ES-I3 (cell line): Measurements from ENCODE around the gene FCHO1.

ENCODE experiments used
- H3K36me3 ChIP-seq: 2 replicates; pipeline ENCODE4 v1.6.1; 2013; ENCODE audit warnings: mild to moderate bottlenecking, low read length, control low read depth, moderate library complexity; ENCODE audit not compliant: insufficient read depth
- H3K4me1 ChIP-seq: 2 replicates; pipeline ENCODE4 v1.6.1; 2013; ENCODE audit warnings: mild to moderate bottlenecking, control low read depth, low read length; ENCODE audit not compliant: insufficient read depth
- H3K9ac ChIP-seq: 2 replicates; pipeline ENCODE4 v1.6.1; 2013; ENCODE audit warnings: low read depth, mild to moderate bottlenecking, low read length, moderate library complexity
- H3K9me3 ChIP-seq: 2 replicates; pipeline ENCODE4 v1.6.1; 2013; ENCODE audit warnings: mild to moderate bottlenecking, low read length, moderate library complexity; ENCODE audit not compliant: control insufficient read depth, insufficient read depth

Gene FCHO1

DNA sequence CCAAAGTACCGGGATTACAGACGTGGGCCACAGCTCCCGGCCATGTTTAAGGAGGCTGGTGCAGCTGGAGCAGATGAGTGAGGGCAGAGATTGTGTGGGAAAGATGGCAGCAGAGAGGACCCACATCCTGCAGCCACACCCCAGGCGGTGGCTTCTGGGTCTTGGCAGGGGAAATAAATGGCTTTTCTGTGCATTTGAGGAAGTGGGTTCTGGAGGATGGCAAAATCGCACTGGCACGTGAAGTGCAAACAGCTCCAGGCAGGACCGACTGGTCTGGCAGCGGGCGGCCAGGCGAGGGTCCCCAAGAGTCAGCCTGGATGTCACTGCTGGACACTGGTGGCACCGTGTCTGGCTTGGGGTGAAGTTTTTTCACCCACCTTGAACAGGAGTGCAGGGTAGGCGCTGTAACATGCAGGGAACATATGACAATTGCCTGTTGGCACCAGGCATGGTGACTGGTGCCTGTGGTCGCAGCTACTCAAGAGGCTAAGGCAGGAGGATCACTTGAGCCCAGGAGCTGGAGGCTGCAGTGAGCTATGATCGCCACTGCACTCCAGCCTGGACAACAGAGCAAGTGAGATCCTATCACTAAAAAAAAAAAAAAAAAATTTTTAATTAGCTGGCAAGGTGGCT, 52.1 kb downstream of the FCHO1 start:
- H3K4me1 ChIP-seq: no peaks in the 10 kb centered on the region
- no peaks in the 10 kb centered on the region for H3K36me3 ChIP-seq
- no peaks in the 10 kb centered on the region for H3K9me3 ChIP-seq
- H3K9ac ChIP-seq: no peak overlapping the region

DNA sequence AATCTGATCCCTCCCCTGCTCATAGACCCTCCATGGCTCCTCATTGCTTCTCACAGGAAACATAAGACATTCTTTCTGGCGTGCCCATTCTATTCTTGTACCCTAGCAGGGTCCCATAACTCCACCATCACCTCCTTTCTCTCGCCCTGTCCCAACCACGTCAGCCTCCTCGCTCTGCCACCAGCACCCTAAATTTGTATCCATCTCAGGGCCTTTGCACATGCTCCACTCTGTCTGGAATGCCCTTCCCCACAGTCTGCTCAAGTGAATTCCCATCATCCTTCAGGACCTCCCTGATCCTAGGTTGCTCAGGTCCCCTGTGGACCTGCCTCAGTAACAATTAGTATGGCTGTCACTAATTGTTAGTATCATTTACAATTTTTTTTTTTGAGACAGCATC, 54.1 kb downstream of the FCHO1 start:
- Histone ChIP-seq H3K9me3 (no peaks in the 10 kb centered on the region), H3K4me1 (no peaks in the 10 kb centered on the region), H3K9ac (no peak overlapping the region), H3K36me3 (no peaks in the 10 kb centered on the region)

DNA sequence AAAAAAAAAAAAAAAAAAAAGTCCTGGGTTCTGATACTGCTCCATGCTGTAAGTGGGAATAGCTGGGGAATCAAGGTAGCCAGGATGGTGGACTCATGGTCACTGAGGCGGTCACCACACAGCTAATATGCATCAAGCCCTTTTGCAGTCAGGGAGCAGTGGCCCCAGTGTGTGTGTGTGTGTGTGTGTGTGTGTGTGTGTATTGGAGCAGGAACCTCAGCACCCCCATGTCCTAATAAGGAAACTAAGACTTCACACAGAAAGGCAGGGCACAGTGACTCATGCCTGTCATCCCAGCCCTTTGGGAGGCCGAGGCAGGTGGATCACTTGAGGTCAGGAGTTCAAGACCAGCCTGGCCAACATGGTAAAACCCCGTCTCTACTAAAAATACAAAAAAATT, 55.7 kb downstream of the FCHO1 start:
- no peaks in the 10 kb centered on the region for H3K9me3 ChIP-seq
- no peaks in the 10 kb centered on the region for H3K4me1 ChIP-seq
- H3K36me3 ChIP-seq: no peaks in the 10 kb centered on the region
- H3K9ac ChIP-seq: no peak overlapping the region

DNA sequence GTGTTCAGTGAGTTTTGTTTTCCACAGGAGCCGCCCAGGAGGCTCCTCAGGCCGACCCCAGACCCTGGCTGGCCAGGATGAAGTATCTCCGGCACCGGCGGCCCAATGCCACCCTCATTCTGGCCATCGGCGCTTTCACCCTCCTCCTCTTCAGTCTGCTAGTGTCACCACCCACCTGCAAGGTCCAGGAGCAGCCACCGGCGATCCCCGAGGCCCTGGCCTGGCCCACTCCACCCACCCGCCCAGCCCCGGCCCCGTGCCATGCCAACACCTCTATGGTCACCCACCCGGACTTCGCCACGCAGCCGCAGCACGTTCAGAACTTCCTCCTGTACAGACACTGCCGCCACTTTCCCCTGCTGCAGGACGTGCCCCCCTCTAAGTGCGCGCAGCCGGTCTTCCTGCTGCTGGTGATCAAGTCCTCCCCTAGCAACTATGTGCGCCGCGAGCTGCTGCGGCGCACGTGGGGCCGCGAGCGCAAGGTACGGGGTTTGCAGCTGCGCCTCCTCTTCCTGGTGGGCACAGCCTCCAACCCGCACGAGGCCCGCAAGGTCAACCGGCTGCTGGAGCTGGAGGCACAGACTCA, 56.5 kb downstream of the FCHO1 start:
- no peaks in the 10 kb centered on the region for H3K9me3 ChIP-seq
- no peak overlapping the region for H3K9ac ChIP-seq
- H3K4me1 ChIP-seq: no peaks in the 10 kb centered on the region

DNA sequence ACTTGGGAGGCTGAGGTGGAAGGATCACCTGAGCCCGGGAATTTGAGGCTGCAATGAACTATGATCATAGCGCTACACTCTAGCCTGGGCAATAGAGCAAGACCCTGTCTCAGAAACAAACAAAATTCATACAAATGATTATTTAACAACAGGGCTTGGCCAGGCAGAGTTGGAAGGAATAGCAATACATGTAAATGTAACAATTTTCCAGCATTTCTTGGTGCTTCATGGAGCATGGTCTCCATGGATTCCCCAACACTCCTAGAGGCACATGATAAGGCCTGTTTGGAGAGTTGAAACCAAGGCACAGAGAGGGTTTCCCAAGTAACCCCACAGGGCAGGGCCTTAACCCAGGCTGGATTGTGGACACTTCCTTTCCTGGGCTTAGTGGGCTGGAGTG, 59.8 kb downstream of the FCHO1 start:
- no peaks in the 10 kb centered on the region for H3K4me1 ChIP-seq
- H3K36me3 ChIP-seq: no peaks in the 10 kb centered on the region
- H3K9me3 ChIP-seq: no peaks in the 10 kb centered on the region
- no peak overlapping the region for H3K9ac ChIP-seq

More for the DNA sequence above, 56.5 kb downstream of the FCHO1 start:
- H3K36me3 ChIP-seq: no peaks in the 10 kb centered on the region

DNA sequence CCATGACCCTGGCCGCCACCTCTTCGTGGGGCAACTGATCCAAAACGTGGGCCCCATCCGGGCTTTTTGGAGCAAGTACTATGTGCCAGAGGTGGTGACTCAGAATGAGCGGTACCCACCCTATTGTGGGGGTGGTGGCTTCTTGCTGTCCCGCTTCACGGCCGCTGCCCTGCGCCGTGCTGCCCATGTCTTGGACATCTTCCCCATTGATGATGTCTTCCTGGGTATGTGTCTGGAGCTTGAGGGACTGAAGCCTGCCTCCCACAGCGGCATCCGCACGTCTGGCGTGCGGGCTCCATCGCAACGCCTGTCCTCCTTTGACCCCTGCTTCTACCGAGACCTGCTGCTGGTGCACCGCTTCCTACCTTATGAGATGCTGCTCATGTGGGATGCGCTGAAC, 60.4 kb downstream of the FCHO1 start:
- Histone ChIP-seq H3K9ac (no peak overlapping the region), H3K9me3 (no peaks in the 10 kb centered on the region), H3K36me3 (no peaks in the 10 kb centered on the region), H3K4me1 (no peaks in the 10 kb centered on the region)

DNA sequence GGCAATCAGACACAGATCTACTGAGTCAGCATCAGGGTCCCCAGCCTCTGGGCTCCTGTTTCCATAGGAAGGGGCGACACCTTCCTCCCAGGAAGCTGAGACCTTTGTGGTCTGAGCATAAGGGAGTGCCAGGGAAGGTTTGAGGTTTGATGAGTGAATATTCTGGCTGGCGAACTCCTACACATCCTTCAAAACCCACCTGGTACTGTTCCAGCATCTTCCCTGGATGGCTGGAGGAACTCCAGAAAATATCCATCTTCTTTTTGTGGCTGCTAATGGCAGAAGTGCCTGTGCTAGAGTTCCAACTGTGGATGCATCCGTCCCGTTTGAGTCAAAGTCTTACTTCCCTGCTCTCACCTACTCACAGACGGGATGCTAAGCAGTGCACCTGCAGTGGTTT, 60.8 kb downstream of the FCHO1 start:
- no peaks in the 10 kb centered on the region for H3K36me3 ChIP-seq
- no peaks in the 10 kb centered on the region for H3K4me1 ChIP-seq
- H3K9me3 ChIP-seq: no peaks in the 10 kb centered on the region
- no peak overlapping the region for H3K9ac ChIP-seq

DNA sequence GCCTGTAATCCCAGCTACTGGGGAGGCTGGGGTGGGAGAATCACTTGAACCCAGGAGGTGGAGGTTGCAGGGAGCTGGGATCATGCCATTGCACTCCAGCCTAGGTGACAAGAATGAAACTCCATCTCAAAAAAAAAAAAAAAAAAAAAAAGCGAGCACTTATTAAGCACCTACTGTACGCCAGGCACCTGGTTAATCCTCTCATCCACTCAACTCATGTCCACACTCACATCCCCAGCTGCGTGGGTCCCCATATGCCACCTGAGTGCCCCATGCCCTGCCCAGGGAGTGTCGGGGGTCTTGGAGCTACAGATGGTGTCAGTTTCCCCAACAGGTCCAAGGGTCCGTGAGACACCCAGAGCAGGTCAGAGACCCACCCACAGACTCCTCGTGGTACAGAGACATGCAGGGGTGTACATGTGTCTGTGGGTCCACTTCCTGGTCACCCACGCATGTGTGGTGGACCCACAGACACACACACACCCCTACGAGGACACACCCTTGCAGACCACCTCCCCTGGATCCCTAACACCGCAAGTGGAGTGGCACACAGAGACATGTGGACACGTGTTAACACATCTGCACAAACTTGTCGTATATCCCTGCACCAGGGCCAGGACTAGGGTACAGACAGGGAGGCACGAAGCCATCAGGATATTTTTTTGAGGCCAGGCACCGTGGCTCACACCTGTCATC, 66.5 kb downstream of the FCHO1 start:
- no peak overlapping the region for H3K9ac ChIP-seq
- H3K36me3 ChIP-seq: no peaks in the 10 kb centered on the region
- no peaks in the 10 kb centered on the region for H3K9me3 ChIP-seq
- H3K4me1 ChIP-seq: no peaks in the 10 kb centered on the region

DNA sequence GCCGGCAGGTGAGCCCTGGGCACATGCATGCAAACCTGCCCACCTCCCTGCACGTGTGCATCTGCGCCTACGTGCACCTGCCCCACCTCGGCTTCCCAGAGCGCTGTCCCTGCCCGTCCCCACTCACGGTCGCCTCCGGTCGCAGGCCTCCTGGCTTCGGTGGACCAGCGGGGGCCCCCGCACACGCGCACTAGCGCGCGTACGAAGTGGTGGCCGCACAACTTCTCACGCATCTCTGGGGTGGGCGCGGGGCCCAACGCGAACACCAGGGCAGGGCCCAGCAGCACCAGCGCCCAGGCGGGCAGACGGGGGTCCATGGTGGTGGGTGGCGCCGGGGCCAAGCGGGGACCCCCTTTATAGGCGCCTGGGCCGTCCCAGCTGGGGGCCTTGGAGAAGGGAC, 69.9 kb downstream of the FCHO1 start, which contains the start of gene INSL3:
Gene INSL3, minus strand, starts transcription at position 330 of the 400 bp plus-strand sequence. Its CDS starts 13 bp downstream, at position 317.
- Histone ChIP-seq H3K36me3 (no peaks in the 10 kb centered on the region), H3K4me1 (no peaks in the 10 kb centered on the region), H3K9ac (no peak within 1 kb of the TSS), H3K9me3 (no peaks in the 10 kb centered on the region)

DNA sequence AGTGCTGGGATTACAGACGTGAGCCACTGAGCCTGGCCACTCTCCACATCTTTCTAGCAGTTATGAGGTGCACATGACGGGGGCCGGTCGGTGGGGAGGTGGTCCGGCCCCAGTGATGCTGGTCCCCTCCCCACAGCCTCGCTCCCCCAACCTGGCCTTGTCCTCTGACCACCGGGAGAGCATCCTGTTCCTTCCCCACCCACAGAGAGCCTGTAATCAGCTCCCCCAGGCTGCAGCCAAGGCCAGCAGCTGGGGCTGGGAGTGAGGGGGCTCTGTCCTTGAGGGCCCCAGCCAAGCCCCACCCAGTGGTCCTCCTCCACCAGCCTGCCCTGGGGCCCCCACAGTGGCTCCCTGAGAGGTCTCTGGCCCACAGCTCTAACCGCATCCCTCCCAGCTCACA, 73.1 kb downstream of the FCHO1 start:
- Histone ChIP-seq H3K9me3 (no peaks in the 10 kb centered on the region), H3K9ac (no peak overlapping the region), H3K4me1 (no peaks in the 10 kb centered on the region), H3K36me3 (no peaks in the 10 kb centered on the region)

DNA sequence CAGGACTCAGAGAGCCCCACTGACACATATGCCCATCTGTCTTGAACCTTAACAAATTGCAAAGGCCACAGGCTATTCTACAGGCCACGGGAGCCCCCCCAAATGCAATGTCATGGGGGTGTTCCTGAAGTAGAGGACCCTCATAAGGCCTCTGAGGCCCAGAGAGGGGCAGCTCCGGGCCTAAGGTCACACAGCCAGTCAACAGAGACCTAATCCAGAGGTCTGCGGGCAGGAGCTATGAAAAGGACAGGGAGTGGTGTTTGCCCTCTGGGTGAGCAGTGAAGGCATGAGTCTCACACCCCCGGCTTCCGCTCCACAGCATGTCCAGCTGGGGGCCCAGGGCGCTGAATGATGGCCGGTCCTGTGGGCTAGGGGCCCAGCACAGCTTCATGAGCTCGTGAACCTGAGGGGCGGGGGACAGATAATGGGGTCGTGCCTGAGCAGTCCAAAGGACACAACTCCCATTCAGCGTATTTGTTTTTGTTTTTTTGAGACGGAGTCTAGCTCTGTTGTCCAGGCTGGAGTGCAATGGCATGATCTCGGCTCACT, 75.3 kb downstream of the FCHO1 start:
- Histone ChIP-seq H3K9me3 (no peaks in the 10 kb centered on the region), H3K4me1 (no peaks in the 10 kb centered on the region), H3K36me3 (no peaks in the 10 kb centered on the region), H3K9ac (no peak overlapping the region)

DNA sequence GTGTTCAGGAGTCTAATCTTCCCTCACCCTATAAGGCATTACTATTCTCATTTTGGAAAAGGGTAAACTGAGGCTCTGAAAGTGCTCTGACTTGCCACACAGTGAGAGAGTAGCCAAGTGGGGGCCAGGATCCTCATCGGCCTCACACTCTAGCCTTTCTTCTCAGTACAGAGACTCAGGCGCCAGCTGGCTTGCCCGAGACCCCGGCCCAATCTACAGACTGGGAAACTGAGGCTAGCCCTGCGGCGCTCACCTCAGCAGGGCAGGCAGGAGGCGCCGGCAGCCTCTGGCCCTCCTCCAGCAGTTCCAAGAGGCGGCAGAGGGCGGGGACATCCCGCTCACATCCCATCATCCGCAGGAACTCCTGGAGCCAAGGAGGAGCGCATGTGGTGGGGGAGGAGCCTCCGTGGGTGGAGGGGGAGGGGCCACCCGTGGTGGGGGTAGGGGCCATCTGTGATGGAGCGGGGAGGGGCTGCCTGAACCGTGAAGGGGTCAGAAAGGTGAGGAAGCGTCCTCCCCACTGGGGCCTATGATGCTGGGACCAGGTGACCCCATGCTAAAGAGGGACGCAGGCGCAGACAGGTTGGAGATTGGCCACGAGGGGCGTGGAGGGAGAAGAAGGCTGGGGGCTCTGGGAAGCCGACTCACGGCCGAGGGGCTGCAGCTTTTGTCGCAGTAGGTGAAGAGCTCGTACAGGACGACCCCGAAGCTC, 78.7 kb downstream of the FCHO1 start:
- Histone ChIP-seq H3K36me3 (no peaks in the 10 kb centered on the region), H3K4me1 (peaks cover 4% of the 10 kb centered on the region; the same call in 1 of the 2 replicates), H3K9me3 (no peaks in the 10 kb centered on the region), H3K9ac (peak overlapping the region; percentile 99)

DNA sequence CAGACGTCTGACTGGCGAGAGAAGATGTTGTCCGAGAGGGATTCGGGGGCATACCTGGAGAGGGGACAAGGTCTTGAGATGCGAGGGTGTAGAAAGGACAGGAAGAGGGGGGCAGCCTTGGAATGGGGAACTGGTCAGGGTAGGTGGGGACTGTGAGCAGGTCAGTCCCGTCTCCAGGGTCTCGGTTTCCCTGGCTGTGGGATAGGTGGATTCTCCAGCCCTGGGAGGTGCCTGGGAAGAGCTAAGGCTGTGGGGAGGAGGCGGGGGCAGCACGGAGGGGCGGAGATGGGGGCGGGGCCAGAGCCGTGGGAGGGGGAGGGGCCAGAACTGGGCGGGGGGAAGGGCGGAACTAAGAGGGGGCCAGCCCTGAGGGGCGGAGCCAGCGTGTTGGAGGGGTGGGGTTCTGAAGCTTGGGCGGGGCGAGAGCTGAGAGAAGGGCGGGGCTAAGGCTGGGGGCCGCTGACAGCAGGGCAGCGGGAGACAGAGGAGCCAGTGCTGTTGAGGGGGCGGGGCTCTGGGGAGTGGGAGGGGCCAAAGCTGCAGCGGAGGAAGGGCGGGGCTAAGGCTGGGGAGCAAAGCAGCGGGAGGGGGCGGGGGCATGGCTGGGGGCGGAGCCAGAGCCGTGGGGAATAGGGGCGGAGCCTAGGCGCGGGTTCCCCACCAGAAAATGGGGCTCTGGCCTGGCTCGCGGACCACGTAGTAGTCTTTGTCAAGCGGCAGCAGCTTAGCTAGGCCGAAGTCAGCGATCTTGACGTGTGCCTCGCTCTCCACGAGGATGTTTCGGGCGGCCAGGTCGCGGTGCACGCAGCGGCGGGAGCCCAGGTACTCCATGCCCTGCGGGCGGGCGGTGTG, 79.5 kb downstream of the FCHO1 start:
- Histone ChIP-seq H3K4me1 (peaks cover 6% of the 10 kb centered on the region; the same call in 1 of the 2 replicates), H3K36me3 (no peaks in the 10 kb centered on the region), H3K9me3 (no peaks in the 10 kb centered on the region), H3K9ac (peak overlapping the region; percentile 99)
